ENCODE results near the gene SCN9A.

DNA sequence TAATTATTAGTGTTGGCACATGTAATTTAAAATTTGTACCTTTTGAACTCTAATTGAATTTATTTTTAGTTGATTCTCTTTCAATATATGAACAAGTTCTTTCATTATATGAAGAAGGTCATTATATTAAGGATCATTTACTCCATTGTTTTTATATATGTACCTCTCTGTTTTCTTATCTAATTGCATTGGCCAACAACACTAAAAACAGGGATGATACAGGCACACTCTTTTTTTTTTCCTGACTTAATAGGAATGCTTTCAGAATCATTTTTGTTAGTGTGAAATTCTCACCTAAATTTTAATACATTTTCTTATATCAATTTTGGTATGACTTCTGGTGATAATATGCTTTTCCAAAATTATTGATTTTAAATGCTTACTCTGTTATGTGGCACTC lies 173.0 kb downstream of the SCN9A start:
- TF ChIP-seq, protein P1, sequence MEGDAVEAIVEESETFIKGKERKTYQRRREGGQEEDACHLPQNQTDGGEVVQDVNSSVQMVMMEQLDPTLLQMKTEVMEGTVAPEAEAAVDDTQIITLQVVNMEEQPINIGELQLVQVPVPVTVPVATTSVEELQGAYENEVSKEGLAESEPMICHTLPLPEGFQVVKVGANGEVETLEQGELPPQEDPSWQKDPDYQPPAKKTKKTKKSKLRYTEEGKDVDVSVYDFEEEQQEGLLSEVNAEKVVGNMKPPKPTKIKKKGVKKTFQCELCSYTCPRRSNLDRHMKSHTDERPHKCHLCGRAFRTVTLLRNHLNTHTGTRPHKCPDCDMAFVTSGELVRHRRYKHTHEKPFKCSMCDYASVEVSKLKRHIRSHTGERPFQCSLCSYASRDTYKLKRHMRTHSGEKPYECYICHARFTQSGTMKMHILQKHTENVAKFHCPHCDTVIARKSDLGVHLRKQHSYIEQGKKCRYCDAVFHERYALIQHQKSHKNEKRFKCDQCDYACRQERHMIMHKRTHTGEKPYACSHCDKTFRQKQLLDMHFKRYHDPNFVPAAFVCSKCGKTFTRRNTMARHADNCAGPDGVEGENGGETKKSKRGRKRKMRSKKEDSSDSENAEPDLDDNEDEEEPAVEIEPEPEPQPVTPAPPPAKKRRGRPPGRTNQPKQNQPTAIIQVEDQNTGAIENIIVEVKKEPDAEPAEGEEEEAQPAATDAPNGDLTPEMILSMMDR (IDR thresholded peaks at IDR 0.05; ENCODE audit: low read depth, low read length, poor library complexity, severe bottlenecking): no peak
- no peak for TF ChIP-seq EZH2phosphoT487 (IDR thresholded peaks at IDR 0.05; ENCODE audit: borderline replicate concordance, low read length)
